ENCODE results near the gene DHX38.

Gene DHX38

DNA sequence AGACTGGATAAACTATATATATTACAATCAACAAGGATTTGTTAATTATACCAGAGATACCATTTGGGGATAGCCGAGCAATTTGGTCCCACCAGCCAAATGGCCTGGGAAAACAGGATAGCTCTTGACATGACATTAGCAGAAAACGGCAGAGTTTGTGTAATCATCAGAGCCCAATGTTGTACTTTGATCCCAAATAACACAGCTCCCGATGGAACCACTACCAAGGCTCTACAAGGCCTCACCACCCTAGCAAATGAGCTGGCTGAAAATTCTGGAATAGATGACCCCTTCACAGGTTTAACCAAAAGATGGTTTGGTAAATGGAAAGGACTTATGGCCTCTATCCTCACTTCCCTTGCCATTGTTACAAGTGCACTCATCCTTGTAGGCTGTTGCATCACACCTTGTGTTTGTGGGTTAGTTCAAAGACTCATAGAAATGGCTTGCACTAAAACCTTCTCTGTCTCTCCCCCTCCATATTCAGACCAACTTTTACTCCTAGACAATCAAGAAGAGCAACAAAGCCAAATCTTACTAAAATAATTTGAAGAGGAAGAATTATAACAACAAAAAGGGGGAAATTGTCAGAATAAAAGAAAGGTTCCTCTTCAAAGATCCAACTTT lies 9.8 kb upstream of the DHX38 start:
- no peak for DNase-seq (ENCODE audit: low read depth in 2 of 2)

DNA sequence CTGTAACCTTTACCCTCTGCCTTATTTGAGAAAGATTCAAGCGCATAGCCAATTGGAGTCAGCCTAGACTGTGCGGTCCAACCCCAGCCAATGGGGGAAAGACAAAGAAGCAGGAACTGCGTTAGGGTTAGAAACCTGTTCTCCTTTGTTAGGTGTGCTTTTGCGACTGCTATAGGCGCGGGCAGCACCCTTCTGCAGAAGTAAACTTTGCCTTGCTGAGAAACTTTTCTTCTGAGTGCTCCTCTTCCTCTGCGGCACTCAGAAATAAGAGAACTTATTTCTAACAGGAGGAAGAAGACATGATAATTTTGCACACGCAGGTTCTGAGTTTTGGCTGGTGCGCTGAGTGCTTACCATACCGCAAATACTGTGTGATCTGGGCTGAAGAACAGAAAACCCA lies 9.2 kb upstream of the DHX38 start:
- DNase-seq (ENCODE audit: low read depth in 2 of 2), result no peak

DNA sequence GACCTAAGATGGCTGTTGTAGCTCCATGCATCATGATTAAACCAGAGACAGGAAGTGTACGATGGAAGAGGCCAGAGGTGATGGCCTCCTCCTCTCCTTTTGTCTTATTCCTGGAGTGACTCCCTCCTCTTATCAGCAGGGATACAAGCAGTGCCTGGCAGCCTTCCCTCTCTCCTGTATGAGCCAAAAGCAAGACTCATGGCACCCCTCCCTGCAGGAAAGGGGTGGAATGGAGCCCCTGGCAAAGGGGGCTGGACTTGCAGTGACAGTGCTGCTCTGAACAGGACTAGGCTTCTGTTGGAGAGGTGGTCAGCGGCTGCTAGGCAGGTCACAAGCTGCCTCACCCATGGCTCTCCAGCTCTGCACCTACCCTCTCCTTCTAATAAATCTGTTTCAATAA lies 8.6 kb upstream of the DHX38 start:
- no peak for DNase-seq (ENCODE audit: low read depth in 2 of 2)

DNA sequence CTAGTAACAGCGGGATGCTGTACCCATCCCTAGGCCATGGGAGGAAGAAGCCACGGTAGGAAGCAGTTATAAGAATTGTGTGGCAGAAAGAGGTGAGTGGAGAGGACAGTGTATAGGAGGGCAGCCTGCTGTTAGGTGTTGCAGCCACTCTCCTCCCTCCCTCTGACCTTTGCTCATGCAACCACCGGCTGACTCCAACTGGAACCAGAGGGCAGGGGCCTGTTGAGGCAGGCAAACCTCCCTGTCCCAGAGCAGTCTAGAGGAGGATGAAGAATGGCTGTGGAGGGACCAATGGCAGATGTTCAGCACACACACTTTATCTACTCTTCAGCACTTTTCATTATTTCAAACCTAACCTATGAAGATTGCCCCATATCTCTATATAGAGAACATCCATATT lies 2.4 kb upstream of the DHX38 start:
- DNase-seq (ENCODE audit: low read depth in 2 of 2), result no peak

DNA sequence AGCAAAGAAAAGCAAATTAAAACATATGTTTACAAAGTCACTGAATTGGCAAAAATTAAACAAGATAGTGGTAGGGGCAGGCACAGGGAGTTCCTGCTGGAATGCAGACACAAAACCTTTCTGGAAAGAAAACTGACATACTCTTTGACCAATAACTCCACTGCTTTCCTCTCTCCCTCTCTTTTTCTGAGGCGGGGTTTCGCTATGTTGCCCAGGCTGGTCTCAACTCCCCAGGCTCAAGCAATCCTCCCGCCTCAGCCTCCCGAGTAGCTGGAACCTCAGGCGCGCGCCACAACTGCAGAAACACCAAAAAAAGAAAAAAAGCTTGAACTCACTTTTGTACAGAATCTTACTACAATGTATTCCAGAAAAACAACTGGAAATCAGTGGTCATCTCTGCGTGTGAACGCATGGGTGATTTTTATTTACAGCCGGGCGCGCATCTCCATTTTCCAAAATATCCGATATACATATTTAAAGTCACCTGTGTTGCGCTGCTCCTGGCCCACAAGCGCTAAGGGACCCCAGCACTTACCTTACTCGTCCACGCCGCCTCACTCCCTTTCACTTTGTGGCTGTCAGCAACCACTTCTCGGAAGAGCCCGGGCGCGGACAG lies 707 bp upstream of the DHX38 start:
- peak; percentile 15 to 17 for DNase-seq (ENCODE audit: low read depth in 2 of 2)

DNA sequence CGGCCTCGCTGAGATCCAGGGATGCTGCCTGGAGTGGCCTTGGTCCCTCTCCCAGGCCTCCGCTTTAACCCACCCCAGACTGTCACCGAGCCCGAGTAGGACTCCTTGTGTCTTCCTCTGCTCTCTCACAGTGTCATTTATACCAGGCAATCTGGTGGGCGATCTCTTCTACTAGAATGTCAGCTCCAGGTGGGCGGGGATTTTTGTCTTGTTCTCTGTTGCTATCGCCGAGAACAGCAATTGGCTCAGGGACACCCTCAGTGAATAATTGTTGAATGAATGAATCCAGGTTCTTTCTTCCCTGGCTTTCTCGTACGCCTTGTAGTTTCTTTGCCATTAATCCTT lies 591 bp downstream of the DHX38 start:
- no peak for DNase-seq (ENCODE audit: low read depth in 2 of 2)

DNA sequence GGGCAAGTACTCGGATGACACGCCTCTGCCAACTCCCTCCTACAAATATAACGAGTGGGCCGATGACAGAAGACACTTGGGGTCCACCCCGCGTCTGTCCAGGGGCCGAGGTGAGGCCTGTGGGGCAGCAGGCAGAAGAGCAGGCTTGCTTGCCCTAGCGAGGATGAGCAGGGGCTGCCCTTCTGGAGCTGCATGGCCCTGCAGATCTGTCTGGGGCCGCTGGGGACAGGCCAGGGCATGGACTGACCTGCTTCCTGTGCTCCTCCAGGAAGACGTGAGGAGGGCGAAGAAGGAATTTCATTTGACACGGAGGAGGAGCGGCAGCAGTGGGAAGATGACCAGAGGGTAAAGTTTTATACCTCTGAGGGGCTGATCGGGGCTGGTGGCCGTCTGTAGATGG lies 5.3 kb downstream of the DHX38 start:
- no peak for DNase-seq (ENCODE audit: low read depth in 2 of 2)

DNA sequence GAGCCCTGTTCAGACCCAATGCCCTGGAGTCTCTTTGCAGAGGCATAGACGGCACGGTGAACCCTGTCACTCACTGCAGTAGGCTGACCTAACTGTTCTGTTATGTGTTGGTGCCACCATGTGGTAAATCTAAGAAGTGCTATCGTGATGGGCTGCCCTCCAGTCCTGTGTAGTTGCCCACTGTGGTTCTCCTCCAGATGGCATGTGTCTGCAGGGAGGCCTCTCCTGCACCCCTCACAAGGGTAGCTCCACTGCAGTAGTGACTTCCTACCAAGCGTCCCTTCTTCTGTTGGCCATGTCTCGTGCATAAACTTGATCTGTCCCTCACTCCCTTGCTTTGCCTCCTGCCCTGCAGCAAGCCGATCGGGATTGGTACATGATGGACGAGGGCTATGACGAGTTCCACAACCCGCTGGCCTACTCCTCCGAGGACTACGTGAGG lies 5.8 kb downstream of the DHX38 start:
- peak; percentile 1 to 4 for DNase-seq (ENCODE audit: low read depth in 2 of 2)

DNA sequence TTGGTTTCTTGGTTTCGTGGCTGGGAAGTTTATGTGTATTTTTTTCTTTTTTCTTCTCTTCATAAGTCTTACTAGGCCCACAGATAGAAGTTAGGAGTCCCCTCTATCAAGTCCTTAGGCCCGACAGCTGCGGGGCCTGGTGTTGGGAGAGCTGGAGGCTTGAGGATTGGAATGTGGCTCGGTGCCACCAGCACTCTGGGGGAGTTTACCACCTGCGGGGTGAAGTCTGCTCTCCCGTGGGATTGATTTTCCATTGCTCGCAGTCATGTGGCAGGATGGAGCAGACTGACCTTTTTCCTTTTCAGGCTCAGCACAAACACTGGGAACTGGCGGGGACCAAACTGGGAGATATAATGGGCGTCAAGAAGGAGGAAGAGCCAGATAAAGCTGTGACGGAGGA lies 7.5 kb downstream of the DHX38 start:
- DNase-seq (ENCODE audit: low read depth in 2 of 2), result no peak

DNA sequence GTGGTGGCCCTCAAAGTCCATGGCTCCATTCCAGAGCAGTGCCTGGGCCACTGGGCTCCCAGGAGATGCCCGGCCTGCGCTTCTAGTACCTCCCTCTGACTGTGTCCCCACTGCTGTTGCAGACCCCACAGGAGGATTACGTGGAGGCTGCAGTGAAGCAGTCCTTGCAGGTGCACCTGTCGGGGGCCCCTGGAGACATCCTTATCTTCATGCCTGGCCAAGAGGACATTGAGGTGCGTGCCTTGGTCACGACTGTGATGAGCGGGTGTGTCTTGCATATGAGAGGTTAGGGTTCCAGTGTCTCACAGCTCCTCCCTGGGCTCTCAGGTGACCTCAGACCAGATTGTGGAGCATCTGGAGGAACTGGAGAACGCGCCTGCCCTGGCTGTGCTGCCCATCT lies 11.3 kb downstream of the DHX38 start:
- DNase-seq (ENCODE audit: low read depth in 2 of 2), result no peak

DNA sequence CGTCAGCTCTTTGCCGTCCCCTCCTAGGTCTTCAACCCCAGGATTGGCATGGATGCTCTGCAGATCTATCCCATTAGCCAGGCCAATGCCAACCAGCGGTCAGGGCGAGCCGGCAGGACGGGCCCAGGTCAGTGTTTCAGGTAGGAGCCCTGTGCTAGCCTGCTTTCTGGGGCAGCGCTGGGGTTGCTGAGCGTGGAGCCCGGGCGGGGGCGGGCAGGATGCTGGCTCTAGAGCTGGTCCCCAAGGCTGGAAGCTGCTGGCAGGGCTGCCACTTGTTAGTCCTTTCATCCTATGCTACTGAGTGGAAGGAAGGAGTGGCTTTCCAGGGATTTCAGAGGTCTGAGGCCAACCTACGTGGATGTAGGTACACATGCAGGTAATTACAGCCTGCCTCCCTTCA lies 12.3 kb downstream of the DHX38 start:
- DNase-seq (ENCODE audit: low read depth in 2 of 2), result no peak

DNA sequence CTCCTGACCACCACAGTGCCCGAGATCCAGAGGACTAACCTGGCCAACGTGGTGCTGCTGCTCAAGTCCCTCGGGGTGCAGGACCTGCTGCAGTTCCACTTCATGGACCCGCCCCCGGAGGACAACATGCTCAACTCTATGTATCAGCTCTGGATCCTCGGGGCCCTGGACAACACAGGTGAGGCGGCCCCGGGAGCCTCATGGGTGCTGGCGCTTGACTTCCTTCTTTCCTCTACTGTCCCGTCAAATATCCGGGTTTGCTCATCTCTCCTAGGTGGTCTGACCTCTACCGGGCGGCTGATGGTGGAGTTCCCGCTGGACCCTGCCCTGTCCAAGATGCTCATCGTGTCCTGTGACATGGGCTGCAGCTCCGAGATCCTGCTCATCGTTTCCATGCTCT lies 13.7 kb downstream of the DHX38 start:
- no peak for DNase-seq (ENCODE audit: low read depth in 2 of 2)

DNA sequence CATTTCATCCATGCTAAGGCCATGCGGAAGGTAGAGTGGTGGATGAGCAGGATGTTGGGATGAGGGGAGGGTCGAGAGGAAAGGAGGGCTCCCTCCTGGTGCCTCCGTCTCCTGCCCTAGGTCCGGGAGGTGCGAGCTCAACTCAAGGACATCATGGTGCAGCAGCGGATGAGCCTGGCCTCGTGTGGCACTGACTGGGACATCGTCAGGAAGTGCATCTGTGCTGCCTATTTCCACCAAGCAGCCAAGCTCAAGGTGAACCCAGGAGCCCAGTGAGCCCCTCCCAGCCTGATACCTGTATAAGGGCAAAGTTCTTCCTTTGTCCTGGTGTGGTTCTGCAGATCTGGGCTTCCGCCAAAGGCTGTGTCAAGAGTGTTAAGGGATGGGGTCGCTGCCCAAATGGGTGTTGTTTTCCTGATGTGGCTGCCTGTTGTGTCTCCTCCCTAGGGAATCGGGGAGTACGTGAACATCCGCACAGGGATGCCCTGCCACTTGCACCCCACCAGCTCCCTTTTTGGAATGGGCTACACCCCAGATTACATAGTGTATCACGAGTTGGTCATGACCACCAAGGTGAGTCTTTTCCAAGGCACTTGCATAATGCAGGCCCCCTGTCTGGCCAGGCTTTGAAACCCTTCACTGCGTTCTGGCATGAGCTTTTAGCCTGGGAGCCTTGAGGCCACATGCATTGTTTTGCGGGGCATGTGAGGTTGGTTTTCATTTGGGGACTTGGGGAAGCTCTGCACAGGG lies 14.9 kb downstream of the DHX38 start:
- no peak for DNase-seq (ENCODE audit: low read depth in 2 of 2)

DNA sequence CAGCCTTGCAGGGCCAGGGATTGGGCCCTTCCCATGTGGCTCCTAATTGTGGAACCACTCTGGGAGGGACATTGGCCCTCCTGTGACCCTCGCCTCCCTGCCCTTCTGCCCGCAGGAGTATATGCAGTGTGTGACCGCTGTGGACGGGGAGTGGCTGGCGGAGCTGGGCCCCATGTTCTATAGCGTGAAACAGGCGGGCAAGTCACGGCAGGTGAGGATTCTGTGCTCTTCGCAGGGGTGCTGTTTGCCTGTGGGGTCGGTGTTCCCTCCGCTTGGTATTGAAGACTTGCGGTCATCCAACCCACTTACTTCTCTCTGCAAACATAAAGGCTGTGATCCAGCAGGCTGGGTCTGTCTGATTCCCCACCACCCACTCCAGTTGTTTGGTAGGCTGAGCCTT lies 15.7 kb downstream of the DHX38 start:
- no peak for DNase-seq (ENCODE audit: low read depth in 2 of 2)

DNA sequence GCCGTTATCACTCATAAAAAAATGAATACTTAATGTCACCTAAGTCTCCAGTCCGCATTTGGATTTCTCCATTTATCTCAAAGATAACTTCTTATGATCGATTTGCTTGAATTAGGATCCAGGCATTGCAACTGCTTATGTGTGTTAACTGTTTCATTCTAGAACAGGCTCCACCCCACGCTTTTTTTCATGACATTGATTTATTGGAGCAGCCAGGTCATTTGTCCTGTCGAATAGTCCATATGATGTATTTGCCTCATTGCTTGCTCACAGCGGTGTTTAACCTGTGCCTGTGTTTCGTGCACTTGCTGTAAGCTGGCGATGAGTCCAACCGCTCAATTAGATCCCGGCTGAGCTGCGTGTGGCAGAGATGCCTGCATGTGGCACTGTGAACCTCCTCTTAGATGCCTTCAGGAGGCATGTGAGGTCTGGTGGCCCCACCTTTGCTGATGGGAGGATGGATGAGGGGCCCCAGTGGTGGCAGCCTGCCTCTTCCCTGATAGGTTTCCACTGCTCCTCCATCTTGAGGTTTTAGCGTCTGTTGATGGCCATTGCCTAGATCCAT lies 16.4 kb downstream of the DHX38 start:
- DNase-seq (ENCODE audit: low read depth in 2 of 2), result no peak

DNA sequence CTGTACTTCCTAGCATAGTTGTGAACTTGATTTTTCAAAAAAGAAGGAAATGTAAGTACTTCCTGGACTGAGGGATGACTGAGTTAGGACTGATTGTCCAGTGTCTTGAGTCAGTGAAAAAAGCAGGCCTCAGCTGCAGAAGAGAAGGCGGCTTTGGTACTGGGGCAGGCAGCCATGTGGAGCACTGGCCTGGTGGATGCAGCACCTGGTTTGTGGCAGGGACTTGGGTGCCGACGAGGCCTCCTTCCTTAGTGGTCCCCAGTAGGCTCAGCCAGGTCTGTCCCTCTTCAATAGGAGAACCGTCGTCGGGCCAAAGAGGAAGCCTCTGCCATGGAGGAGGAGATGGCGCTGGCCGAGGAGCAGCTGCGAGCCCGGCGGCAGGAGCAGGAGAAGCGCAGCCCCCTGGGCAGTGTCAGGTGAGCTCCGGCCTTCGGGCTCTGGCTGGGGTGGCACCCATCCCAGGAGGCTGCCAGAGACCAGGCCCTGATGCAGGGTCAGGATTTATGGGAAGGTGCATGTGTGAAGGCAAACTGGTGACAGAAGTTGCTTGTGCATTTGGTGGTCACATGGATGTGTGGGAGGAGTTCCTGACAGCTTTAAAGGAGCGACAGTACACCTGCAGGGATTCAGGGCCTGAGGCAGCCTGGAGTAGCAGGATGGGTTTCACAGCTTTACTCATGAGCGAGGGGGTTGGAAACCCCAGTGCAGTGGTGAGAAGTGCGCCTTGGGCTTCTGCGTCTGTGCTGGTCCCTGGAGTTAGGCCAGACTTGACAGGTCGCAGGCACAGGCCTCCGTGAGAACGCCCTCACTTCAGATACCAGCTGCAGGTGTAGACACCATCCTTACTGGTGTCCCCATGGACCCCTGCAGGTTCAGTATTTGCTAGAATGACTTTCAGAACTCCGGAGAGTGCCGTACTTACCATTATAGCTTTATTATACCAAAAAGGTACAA lies 17.3 kb downstream of the DHX38 start:
- DNase-seq (ENCODE audit: low read depth in 2 of 2), result no peak

DNA sequence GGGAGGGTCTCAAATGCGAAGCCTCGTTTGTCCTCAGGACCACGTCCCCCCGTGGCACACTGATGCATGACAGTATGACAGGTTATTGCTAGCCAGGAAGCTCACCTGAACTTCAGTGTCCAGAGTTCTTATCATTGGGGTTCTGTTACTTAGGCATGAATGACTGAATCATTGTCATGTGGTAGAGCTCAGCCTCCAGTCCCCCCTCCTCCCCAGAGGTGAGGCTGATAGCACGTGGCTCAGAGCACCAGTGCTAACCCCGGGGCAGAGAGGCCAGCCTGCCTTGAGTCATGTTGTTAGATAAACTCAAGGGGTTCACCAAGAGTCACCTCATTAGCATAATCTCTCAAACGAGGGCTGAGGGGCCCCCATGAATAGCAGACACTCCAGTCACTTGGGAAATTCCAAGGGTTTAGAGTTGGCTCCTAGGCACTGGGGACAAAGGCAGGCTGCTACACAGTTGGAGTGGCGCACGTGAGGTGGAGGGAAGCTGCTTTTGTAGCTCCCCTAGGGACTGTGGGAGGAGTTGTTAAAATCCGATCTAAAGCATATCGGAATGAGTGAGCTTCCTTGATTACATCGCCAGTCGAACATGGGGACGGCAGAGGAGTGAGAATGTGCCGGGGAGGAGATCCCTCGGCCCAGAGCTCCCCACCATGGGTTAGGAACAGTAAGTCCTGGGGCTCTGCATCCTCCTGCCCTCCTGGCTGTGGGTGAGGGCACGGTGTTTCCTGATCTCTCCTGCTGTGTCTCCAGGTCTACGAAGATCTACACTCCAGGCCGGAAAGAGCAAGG lies 18.2 kb downstream of the DHX38 start:
- DNase-seq (ENCODE audit: low read depth in 2 of 2), result no peak

DNA sequence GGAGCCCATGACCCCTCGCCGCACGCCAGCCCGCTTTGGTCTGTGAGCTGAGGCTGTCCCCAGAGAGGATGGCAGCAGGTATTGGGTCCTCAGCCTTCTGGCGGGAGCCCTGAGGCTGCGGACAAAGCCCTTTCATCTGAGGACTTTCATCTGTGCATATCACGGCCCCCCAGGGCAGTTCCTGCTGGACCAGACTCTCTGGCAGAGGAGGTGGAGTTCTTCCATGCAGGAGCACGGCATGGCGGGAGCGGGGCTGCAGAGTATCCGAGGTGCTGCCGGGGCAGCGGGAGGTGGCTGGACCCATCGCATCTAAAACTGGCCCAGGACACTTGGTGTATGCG lies 18.8 kb downstream of the DHX38 start:
- no peak for DNase-seq (ENCODE audit: low read depth in 2 of 2)

DNA sequence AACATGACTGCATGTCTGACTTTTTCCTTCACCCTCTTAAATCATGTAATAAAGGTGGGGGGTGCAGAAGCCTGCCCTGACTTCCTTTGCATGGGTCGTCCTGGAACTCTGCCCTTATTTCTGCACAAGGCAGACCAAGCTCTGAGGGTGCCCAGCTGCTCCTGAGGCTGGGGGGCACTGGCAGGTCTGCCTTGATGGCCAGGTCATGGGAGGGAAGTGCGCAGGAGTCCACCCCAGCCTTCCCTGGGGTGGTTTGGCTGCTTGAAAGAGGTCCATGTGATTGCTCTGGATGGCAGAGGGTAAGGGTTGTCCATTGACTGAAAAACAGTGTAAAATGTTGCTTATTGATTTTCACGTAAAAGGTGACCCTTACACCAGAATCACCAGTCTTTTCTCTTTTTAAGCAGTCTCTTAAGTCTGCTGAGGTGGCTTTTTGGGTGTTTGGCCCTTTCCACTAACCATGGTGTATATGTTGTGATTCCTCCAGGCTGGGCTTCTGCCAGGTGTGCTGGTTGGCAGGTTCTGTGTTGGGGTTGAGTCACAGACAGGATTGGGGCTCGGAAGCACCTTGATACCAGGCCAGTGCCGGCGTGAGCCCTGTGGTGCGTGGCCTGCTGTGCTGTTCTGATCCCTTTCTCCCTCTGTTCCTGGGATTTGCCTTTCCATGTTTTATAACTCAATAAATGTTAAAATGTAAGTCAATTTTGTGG lies 19.4 kb downstream of the DHX38 start:
- DNase-seq (ENCODE audit: low read depth in 2 of 2), result no peak

DNA sequence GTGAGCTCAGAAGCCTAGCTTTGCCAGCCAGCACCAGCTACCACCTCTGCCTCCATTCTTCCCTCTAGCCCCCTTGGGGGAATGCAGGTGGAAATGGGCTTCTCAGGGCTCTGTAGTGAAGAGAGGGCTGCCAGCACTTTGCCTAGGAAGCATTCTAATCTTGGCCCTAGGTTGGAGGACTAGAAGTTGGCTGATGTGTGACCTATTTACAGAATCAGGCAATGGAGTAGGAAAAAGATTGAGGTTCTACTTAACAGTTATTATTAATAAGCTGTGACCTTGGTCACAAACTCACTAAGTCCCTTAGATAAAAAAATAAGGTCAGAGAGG lies 19.9 kb downstream of the DHX38 start:
- DNase-seq (ENCODE audit: low read depth in 2 of 2), result no peak

DNA sequence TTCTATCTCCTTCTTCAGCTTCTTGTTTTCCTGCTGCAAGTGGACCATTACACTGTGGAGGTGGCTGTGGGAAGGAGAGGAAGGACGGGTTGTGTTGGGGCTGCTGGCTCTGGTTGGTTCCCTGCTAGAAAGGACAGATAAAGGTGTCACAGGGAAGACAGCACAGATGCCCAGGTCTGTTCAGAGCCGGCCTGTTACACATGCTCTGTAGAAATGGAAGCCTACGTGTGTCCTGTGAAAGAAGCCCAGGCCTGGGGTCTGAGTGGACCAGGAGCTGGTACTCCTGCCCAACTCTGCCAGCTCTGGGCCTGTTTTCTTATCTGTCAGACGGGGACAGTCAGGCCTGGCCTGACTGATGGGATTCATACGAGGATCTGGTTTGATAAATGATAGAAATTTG lies 26.4 kb downstream of the DHX38 start:
- DNase-seq (ENCODE audit: low read depth in 2 of 2), result no peak
